ENCODE measurements around the gene CCN6.

- TF ChIP-seq CTCF (IDR thresholded peaks at IDR 0.05) (no peak), POLR2A (IDR thresholded peaks at IDR 0.05) (no peak)
Observed at GRCh38 chr6:112018619-112019416, 35.1 kb upstream of the CCN6 start.
